Measurements from ENCODE around the gene TMEM132E.
A peak's percentile ranks its signal among the peaks of the same experiment; 100 is the strongest.
"Not testable (repeated sequence)": the region's sequence is repeated elsewhere in the genome, so short reads cannot be mapped to it uniquely, and the experiment has no call there.

The TMEM132E gene
- 0 to 0.81 reads per million in 2 donors for total RNA-seq

DNA sequence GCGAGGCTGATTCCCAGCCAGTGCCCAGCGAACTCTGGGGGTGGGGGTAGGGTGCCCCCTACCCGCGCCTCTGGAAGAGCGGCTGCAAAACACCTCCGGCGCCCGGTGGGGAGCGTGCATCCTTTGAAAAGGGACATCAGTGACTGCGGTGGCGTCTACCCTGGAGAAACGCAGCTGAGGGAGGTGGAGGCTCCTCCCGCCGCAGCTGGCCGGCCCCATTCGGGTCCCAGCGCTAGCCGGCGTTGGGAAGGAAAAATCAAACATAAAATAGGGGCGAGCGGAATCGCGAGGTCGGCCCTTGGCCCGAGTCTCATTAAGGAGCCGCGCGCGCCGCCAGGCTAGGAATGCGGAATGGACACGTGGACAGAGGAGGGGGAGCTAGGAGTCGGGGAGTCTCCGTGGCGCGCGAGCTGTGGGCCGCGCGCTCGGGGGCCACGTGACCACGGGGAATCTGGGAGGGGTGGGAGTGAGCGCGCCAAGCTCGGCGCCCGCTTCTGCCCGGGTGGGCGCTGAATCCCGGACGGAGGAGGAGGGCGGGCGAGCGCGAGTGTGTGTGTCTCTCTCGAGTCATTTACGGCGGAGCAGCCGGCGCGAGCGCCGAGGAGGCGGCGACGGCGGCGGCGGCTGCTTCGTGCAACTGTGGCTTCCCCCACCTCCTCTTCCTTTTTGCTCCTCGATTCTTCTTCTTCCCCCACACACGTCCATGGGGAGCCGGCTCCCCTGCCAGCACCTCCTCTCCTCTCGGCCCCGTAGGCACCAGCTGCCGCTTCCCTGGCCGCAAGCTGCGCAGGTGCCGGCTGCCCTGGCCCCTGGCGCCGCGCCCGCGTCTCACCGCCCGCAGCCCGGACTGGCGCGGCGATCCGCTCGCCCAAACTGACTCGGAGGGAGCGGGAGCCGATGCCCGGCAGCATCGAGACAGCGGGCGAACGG, at the start of gene TMEM132E:
TMEM132E (plus strand) TSS at position 566 of the 930 bp plus-strand sequence. CDS start 1,495 bp downstream, outside the sequence.
- DNase-seq: peak in 1 of 5 experiments; percentile 27

DNA sequence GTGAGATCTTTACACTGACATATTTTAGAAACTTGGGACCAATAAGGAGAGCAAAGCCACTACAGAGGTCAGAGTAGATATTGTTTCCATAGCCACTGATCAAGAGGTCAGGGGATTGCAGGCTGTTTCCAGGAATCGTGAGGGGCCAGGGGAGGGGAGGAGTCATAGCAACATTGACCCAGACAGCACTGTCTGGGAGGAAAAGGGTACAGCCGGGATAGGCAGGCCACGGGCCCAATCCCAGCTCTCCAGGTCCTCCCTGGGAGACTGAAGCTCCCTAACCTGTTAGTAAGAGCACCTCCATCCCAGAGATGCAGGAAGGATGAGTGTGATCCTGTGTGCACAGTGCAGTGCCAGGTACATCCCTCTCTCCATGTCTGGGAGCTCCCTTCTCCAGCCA, 48.5 kb upstream of the TMEM132E start:
- DNase-seq: no peak

DNA sequence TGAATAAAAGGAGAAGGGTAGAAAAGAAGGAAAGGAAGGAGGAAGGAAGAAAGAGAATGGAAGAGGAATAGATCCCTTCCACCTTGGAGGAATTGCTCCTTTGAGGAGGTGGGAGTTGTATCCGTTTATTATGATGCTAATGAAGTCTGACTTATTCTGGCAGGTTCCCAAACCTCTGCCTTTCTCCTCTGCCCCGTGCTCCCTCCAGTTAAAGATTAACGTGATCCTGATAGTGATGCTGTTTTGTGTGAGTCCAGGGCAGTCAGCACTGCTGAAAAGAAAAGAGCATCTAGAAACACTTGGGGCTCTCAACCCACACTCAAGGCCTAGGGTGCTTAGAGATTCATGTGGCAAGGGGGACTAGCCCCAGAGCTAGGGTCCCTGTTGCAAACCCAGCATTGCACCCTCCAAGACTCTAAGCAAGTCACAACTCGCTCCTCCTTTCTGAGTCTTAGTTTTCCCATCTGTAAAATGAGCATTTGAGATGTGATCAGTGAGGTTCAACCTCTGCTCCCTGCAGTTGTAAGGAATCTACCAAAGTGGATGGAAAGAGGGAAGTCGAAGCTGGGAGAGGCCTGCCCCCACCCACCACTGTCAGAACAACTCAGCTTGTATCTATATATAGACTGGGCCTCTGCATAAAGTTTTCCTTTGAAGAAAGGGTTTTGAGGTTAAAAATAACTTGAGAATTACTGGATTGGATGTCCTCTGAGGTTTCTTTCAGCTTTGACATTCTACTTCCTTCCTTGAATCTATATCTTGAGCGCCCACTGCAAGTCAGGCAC, 46.9 kb upstream of the TMEM132E start:
- no peak for DNase-seq

GRCh38 chr17:34533806-34534527, 45.4 kb upstream of the TMEM132E start:
- no peak for DNase-seq

DNA sequence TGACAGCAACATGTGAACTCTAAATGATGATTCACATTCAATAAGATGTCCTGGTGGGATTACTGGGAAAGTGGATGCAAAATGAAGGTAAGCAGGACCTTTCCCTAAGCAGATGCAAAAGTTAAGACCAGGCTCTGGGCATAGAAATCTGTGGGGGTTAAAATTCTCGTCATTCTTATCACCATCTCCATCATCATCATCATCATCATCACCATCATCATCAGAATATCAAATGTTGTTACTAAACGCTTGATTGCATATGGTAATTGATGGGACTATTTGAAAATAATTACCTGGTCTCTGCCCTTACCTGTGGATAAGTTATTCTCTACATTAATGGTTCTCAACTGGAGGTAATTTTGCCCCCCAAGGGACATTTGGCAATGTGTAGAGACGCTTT, 41.9 kb upstream of the TMEM132E start:
- no peak for DNase-seq

DNA sequence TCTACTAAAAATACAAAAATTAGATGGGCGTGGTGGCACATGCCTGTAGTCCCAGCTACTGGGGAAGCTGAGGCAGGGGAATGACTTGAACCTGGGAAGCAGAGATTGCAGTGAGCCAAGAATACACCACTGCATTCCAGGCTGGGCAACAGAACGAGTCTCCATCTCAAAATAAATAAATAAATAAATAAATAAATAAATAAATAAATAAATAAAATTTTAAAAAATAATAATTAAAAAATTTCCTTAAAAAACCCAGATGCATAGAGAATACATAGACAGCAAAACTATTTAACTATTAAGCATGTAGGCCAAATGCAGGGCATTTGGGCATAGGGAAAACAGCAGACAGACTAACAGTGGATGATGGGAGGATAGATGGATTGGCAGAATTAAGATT, 40.8 kb upstream of the TMEM132E start:
- not testable (repeated sequence) for DNase-seq

- no peak for DNase-seq
Measured at GRCh38 chr17:34539881-34540280, 39.5 kb upstream of the TMEM132E start.

DNA sequence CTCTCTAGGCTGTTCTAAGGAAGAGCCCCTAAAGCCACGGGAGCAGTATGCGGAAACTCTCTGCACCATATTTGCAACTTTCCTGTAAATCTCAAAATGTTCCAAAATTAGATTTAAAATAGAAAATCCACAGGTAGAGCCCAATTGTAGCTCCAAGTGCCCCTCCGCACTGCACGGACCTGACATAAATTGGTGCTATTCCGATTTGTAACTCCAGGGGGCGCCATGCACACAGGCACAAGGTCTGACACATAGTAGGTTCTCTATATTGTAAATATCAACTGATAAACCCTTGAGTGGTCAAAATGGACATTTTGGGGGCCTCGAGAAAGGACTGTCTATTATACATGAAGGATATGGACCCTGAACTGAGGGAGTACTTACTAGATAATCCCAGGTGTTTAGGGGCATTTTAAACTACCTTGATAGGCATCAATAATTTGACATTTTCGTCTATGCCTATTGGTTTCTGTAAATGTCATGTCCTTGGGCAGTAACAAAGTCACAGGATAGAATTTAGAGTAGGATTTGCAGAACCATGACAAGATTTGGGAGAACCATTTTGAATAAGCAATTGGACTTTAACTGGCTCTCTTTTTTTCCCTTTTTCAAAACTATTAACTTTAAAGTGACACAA, 36.6 kb upstream of the TMEM132E start:
- peak in 4 of 5 experiments; percentile 18 to 39 (median 30) for DNase-seq

GRCh38 chr17:34547453-34548063, 31.8 kb upstream of the TMEM132E start:
- no peak for DNase-seq

DNA sequence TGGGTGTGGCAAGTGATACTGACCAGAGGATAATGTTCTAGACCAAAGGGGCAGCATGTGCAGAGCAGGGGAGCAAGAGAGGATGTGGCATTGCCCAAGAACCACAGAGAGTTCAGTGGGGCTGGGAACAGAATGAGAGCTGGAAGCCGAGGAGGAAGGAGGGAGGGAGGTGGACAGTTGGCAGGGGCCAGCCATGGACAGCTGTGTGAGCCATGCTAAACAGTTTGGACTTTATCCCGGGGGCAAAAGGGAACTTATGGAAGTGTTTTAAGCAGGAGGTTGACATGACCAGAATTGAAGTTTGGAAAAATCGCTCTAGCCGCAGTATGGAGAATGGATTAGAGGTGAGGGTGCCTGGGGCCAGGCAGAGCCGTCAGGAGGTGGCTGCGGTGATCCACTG, 29.4 kb upstream of the TMEM132E start:
- no peak for DNase-seq

DNA sequence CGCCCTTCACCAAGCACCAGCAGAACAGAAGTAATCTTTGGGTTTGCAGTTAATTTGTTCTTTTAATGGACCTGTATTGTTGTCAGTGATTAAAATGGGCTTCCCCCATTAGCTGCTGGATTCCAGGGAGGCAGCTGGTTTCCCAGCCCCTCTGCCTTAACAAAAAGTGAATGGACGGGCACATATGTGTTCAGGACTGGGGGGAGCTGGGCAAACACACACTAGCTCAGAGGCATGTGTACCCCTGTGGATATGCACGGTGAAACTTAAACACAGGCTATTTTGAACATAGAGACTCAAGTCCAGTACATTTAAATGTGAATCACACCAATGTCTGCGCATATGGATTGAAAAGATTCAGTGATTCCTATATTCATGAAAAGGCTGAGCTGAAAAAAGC, 25.5 kb upstream of the TMEM132E start:
- DNase-seq: no peak

GRCh38 chr17:34556384-34556783, 23.0 kb upstream of the TMEM132E start:
- DNase-seq: no peak

DNA sequence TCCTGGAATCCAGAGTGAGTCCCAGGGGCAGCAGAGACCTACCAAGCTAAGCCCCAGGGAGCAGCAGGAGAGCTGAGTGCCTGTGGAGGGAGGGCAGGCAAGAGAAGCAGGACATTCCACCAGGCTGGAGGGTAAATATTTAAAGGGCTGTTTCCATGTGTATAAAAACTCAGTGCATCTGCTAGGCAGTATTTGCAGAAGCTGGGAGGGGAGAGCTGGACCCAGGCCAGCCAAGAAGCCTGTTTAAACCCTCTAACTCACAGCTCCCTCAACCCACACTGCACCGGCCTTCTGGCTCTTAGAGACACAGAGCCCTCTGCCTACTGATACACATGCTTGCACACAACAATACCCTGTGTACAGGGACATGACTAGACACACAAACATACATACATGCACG, 22.5 kb upstream of the TMEM132E start:
- DNase-seq: no peak

- no peak for DNase-seq
Measured at GRCh38 chr17:34561328-34561727, 18.1 kb upstream of the TMEM132E start.

- peak in 1 of 5 experiments; percentile 17 for DNase-seq
Measured at GRCh38 chr17:34562387-34562786, 17.0 kb upstream of the TMEM132E start.

DNA sequence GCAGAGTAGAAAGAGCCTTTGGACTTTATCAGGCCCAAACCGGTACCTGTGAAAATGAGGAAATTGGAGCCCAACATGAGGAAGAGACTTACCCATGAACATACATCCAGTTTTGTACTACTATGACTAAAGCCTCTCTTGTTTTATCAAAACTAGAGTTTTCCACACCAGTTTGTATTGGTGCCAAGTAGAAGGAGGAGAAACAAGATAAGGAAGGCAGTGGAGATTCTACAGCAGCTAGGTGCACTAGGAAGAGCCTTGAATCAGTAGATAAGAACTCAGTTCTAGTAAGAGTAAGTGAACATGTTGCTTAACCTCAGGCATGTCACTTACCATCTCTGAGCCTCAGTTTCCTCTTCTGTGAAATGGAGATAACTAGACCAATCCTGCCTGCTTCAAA, 13.7 kb upstream of the TMEM132E start:
- DNase-seq: no peak

DNA sequence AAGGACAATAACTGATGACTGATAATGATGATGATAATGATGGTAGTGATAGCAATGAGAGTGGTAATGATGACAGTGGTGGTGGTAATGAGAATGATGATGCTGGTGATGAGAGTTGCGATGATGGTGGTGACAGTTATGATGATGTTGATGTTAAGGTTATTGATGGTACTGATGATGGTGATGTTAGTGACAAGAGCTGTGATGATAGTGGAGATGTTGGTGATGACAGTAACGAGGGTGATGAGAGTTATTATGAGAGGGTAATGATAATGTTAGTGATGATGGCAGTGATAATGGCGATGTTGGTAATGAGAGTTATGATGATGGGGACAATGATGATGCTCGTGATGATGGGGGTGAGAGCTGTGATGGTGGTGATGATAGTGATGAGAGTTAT, 13.2 kb upstream of the TMEM132E start:
- no peak for DNase-seq

DNA sequence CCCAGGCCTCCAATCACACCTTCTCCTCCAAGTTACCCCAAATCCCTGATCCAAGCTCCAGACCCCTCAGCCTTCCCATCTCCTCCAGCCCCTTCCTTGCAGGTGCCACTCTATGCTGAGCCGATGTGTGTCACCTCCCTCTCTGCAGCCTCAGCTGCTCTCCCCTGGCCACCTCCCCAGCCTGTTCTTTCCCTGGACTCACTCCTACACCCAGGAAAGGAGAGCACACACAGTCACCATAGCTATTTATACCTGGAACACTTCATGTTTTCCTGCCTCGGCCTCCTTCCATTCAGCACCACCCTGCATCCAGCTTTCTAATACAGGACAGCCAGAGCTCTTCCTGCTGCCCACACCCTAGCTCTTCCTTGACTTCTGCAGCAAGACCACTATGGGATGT, 12.5 kb upstream of the TMEM132E start:
- DNase-seq: no peak

DNA sequence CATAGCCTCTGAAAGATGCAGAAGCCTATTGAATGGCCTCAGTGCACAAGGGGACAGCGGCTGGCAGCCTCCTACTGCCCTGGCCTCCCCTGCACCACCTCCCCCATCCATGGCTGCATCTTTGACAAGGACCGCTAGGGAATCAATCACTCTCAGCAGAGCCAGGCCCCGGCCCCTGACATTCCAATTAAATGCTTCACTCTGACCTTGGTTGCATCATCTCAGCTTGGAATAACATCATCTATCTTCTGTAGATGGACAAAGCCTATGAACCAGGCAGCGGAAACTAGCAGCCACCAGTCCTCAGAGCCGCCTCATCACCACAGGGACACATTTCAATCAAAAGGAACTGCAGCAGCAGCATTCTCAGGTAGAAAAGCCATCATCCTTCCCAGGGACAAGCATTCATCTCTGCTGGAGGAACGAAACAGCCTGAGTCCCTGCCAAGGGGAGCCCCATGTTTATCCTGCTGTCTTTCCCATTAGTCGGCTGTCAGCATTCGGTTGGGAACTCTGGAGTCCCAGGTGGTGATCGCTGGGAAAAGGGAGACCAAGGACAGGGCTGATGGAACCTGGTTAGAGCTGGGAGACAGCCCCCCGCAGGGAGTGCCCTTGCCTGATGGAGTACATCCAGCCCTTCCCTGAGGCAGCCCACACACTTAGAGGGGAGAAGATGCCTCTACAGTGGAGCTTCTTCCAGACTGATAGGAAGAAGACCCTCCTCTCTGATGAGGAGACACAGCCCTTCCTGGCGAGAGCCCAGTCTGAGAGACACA, 11.5 kb upstream of the TMEM132E start:
- DNase-seq: no peak

- DNase-seq: no peak
Measured at GRCh38 chr17:34568953-34569352, 10.4 kb upstream of the TMEM132E start.

GRCh38 chr17:34569591-34569990, 9.8 kb upstream of the TMEM132E start:
- DNase-seq: no peak
